Measurements from ENCODE around the gene PHF23. TPM values are rescaled to one million over a fixed set of nuclear protein-coding genes. Genes with fewer than 3 reads are reported as not detected.

PHF23 gene
- total RNA-seq, 2 donors from 2014 or later = 43.5 to 52.3 TPM

GRCh38 chr17:7237266-7237760, 1.9 kb downstream of the PHF23 start:
- H3K36me3 Mint-ChIP-seq (ENCODE audit: low read depth) = peaks cover 96% of the 10 kb centered on the region

GRCh38 chr17:7236808-7237207, 2.4 kb downstream of the PHF23 start:
- H3K27ac Mint-ChIP-seq = peak overlapping the region; percentile 41
- peak overlapping the region; percentile 87 for H3K4me3 Mint-ChIP-seq
- H3K4me1 Mint-ChIP-seq = peaks cover 52% of the 10 kb centered on the region
- no peak for ATAC-seq (replicated peaks)
- no peaks in the 10 kb centered on the region for H3K9me3 Mint-ChIP-seq
- peaks cover 96% of the 10 kb centered on the region for H3K36me3 Mint-ChIP-seq (ENCODE audit: low read depth)
- H3K27me3 Mint-ChIP-seq = no peaks in the 10 kb centered on the region

More at GRCh38 chr17:7237266-7237760, 1.9 kb downstream of the PHF23 start:
- peak overlapping the region; percentile 41 for H3K27ac Mint-ChIP-seq
- no peak for ATAC-seq (replicated peaks)
- H3K9me3 Mint-ChIP-seq = no peaks in the 10 kb centered on the region
- no peaks in the 10 kb centered on the region for H3K27me3 Mint-ChIP-seq
- peaks cover 47% of the 10 kb centered on the region for H3K4me1 Mint-ChIP-seq
- H3K4me3 Mint-ChIP-seq = peak overlapping the region; percentile 87

GRCh38 chr17:7235693-7236665, 3.3 kb downstream of the PHF23 start:
- peaks cover 96% of the 10 kb centered on the region for H3K36me3 Mint-ChIP-seq (ENCODE audit: low read depth)
- no peaks in the 10 kb centered on the region for H3K27me3 Mint-ChIP-seq
- H3K27ac Mint-ChIP-seq = peak overlapping the region; percentile 88
- peaks cover 49% of the 10 kb centered on the region for H3K4me1 Mint-ChIP-seq
- no peak for ATAC-seq (replicated peaks)
- H3K4me3 Mint-ChIP-seq = peak overlapping the region; percentile 87
- no peaks in the 10 kb centered on the region for H3K9me3 Mint-ChIP-seq

- ATAC-seq (replicated peaks) = peak; percentile 59
- no peaks in the 10 kb centered on the region for H3K9me3 Mint-ChIP-seq
- H3K27me3 Mint-ChIP-seq = no peaks in the 10 kb centered on the region
- peaks cover 41% of the 10 kb centered on the region for H3K4me1 Mint-ChIP-seq
- H3K4me3 Mint-ChIP-seq = peak within 1 kb of the TSS; percentile 87
- peak within 1 kb of the TSS; percentile 88 for H3K27ac Mint-ChIP-seq
- H3K36me3 Mint-ChIP-seq (ENCODE audit: low read depth) = peaks cover 96% of the 10 kb centered on the region
Measured at GRCh38 chr17:7234083-7234951, 4.9 kb downstream of the PHF23 start, which contains the start of gene DVL2. TSS of gene DVL2 (minus strand) at chr17:7234517. CDS start at chr17:7234262, 255 bp downstream.

GRCh38 chr17:7233701-7234082, 5.6 kb downstream of the PHF23 start:
- Mint-ChIP-seq H3K27me3 (no peaks in the 10 kb centered on the region), H3K4me3 (peak overlapping the region; percentile 87), H3K9me3 (no peaks in the 10 kb centered on the region), H3K4me1 (peaks cover 41% of the 10 kb centered on the region), H3K27ac (peak overlapping the region; percentile 88), H3K36me3 (ENCODE audit: low read depth) (peaks cover 96% of the 10 kb centered on the region)
- no peak for ATAC-seq (replicated peaks)

- Mint-ChIP-seq H3K4me3 (peak overlapping the region; percentile 87), H3K27ac (peak overlapping the region; percentile 25), H3K36me3 (ENCODE audit: low read depth) (peaks cover 96% of the 10 kb centered on the region), H3K4me1 (peaks cover 45% of the 10 kb centered on the region), H3K27me3 (no peaks in the 10 kb centered on the region), H3K9me3 (no peaks in the 10 kb centered on the region)
- ATAC-seq (replicated peaks) = no peak
Measured at GRCh38 chr17:7232114-7232513, 7.1 kb downstream of the PHF23 start.

GRCh38 chr17:7229504-7229903, 9.8 kb downstream of the PHF23 start:
- H3K9me3 Mint-ChIP-seq = no peaks in the 10 kb centered on the region
- H3K36me3 Mint-ChIP-seq (ENCODE audit: low read depth) = peaks cover 93% of the 10 kb centered on the region
- no peak for ATAC-seq (replicated peaks)
- peaks cover 24% of the 10 kb centered on the region for H3K4me1 Mint-ChIP-seq
- H3K27ac Mint-ChIP-seq = no peak overlapping the region
- H3K4me3 Mint-ChIP-seq = no peak overlapping the region
- H3K27me3 Mint-ChIP-seq = no peaks in the 10 kb centered on the region

GRCh38 chr17:7228920-7229319, 10.3 kb downstream of the PHF23 start:
- Mint-ChIP-seq H3K27ac (no peak overlapping the region), H3K36me3 (ENCODE audit: low read depth) (peaks cover 92% of the 10 kb centered on the region), H3K27me3 (no peaks in the 10 kb centered on the region), H3K9me3 (no peaks in the 10 kb centered on the region), H3K4me1 (peaks cover 24% of the 10 kb centered on the region), H3K4me3 (no peak overlapping the region)
- no peak for ATAC-seq (replicated peaks)

GRCh38 chr17:7226721-7227710, 12.2 kb downstream of the PHF23 start:
- no peak overlapping the region for H3K27ac Mint-ChIP-seq
- peaks cover 15% of the 10 kb centered on the region for H3K4me1 Mint-ChIP-seq
- H3K27me3 Mint-ChIP-seq = no peaks in the 10 kb centered on the region
- no peak for ATAC-seq (replicated peaks)
- peaks cover 95% of the 10 kb centered on the region for H3K36me3 Mint-ChIP-seq (ENCODE audit: low read depth)
- H3K4me3 Mint-ChIP-seq = no peak overlapping the region
- no peaks in the 10 kb centered on the region for H3K9me3 Mint-ChIP-seq

GRCh38 chr17:7225711-7226331, 13.4 kb downstream of the PHF23 start:
- H3K9me3 Mint-ChIP-seq = no peaks in the 10 kb centered on the region
- no peak overlapping the region for H3K27ac Mint-ChIP-seq
- no peak overlapping the region for H3K4me3 Mint-ChIP-seq
- H3K27me3 Mint-ChIP-seq = no peaks in the 10 kb centered on the region
- ATAC-seq (replicated peaks) = no peak
- H3K36me3 Mint-ChIP-seq (ENCODE audit: low read depth) = peaks cover 95% of the 10 kb centered on the region
- peaks cover 17% of the 10 kb centered on the region for H3K4me1 Mint-ChIP-seq

- H3K9me3 Mint-ChIP-seq = no peaks in the 10 kb centered on the region
- peaks cover 22% of the 10 kb centered on the region for H3K4me1 Mint-ChIP-seq
- no peaks in the 10 kb centered on the region for H3K27me3 Mint-ChIP-seq
- H3K4me3 Mint-ChIP-seq = no peak overlapping the region
- no peak overlapping the region for H3K27ac Mint-ChIP-seq
- H3K36me3 Mint-ChIP-seq (ENCODE audit: low read depth) = peaks cover 95% of the 10 kb centered on the region
- ATAC-seq (replicated peaks) = no peak
Measured at GRCh38 chr17:7224661-7225111, 14.6 kb downstream of the PHF23 start.

GRCh38 chr17:7224110-7224509, 15.1 kb downstream of the PHF23 start:
- Mint-ChIP-seq H3K27me3 (no peaks in the 10 kb centered on the region), H3K4me1 (peaks cover 26% of the 10 kb centered on the region), H3K36me3 (ENCODE audit: low read depth) (peaks cover 94% of the 10 kb centered on the region), H3K9me3 (no peaks in the 10 kb centered on the region), H3K4me3 (no peak overlapping the region), H3K27ac (no peak overlapping the region)
- ATAC-seq (replicated peaks) = no peak

- Mint-ChIP-seq H3K4me3 (no peak overlapping the region), H3K27me3 (no peaks in the 10 kb centered on the region), H3K36me3 (ENCODE audit: low read depth) (peaks cover 86% of the 10 kb centered on the region), H3K4me1 (peaks cover 31% of the 10 kb centered on the region), H3K9me3 (no peaks in the 10 kb centered on the region), H3K27ac (no peak overlapping the region)
- ATAC-seq (replicated peaks) = no peak
Measured at GRCh38 chr17:7223375-7223774, 15.9 kb downstream of the PHF23 start.

All from activated T-helper 17 cell treated with anti-CD3 and anti-CD28 coated beads, Interleukin-2, amount 50 U/mL, for 72 hours (primary cell).